NB4 (cell line): ENCODE measurements around the gene NPAS3.

Experiments
- DNase-seq: peaks from one replicate; pipeline ENCODE4 v3.0.0; 2010; ENCODE audit warnings: low read depth
- H3K4me3 ChIP-seq: one replicate; pipeline ENCODE4 v1.5.1; 2011; ENCODE audit warnings: mild to moderate bottlenecking, low read depth, low read length, moderate library complexity
- MYC ChIP-seq: IDR thresholded peaks from 2 replicates; pipeline ENCODE4 v1.6.1; 2011; ENCODE audit warnings: low read depth, low read length
- POLR2A ChIP-seq: IDR thresholded peaks from 2 replicates; pipeline ENCODE4 v1.6.1; 2011; ENCODE audit warnings: mild to moderate bottlenecking; ENCODE audit not compliant: insufficient read length; ENCODE audit errors: extremely low read depth
- TF ChIP-seq, protein P1 (sequence below): IDR thresholded peaks from one replicate; pipeline ENCODE4 v1.5.1; 2012; ENCODE audit warnings: low read depth, low read length
- TF ChIP-seq, protein P2 (sequence below): IDR thresholded peaks from 2 replicates; pipeline ENCODE4 v1.6.1; 2011; ENCODE audit warnings: low read depth, low read length

NPAS3 gene

GRCh38 chr14:33792720-33793368, 854.2 kb downstream of the NPAS3 start:
- TF ChIP-seq, protein P1, sequence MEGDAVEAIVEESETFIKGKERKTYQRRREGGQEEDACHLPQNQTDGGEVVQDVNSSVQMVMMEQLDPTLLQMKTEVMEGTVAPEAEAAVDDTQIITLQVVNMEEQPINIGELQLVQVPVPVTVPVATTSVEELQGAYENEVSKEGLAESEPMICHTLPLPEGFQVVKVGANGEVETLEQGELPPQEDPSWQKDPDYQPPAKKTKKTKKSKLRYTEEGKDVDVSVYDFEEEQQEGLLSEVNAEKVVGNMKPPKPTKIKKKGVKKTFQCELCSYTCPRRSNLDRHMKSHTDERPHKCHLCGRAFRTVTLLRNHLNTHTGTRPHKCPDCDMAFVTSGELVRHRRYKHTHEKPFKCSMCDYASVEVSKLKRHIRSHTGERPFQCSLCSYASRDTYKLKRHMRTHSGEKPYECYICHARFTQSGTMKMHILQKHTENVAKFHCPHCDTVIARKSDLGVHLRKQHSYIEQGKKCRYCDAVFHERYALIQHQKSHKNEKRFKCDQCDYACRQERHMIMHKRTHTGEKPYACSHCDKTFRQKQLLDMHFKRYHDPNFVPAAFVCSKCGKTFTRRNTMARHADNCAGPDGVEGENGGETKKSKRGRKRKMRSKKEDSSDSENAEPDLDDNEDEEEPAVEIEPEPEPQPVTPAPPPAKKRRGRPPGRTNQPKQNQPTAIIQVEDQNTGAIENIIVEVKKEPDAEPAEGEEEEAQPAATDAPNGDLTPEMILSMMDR: peak; percentile 73
- TF ChIP-seq, protein P2, sequence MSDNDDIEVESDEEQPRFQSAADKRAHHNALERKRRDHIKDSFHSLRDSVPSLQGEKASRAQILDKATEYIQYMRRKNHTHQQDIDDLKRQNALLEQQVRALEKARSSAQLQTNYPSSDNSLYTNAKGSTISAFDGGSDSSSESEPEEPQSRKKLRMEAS: no peak
- H3K4me3 ChIP-seq: no peak overlapping the region

GRCh38 chr14:33793398-33794110, 854.9 kb downstream of the NPAS3 start:
- TF ChIP-seq, protein P1: no peak
- TF ChIP-seq MYC (no peak), POLR2A (no peak)
- TF ChIP-seq, protein P2: no peak
- H3K4me3 ChIP-seq: no peak overlapping the region
- no peak for DNase-seq

More at GRCh38 chr14:33792720-33793368, 854.2 kb downstream of the NPAS3 start:
- DNase-seq: peak; percentile 67

DNA sequence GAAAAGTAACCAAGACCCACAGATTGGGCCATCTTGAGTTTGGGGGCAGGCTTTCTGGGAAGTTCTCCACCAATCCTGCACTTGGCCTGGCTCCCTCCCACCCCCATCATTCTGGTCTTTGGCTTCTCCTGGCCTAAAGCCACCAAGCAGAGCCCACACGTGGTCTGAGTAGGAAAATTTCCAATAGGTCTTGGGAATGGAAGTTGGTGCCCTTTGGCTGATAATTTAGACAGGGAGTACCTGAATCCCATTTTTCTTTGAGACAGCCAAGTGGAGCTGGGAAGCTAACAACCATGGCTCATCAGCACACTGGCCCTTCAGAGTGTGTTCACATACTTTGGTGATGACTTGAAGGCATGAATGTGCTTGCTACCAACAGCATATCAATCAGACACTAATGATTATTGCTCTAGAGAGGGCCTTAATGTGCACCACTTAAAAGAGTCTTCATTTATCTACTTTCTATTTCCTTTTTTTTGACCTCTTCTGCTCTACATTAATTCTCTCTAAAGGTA, 856.2 kb downstream of the NPAS3 start:
- no peak for DNase-seq
- no peak overlapping the region for H3K4me3 ChIP-seq
- TF ChIP-seq MYC: no peak
- TF ChIP-seq, protein P1: no peak
- TF ChIP-seq, protein P2: no peak
- no peak for TF ChIP-seq POLR2A

- no peak for DNase-seq
- TF ChIP-seq, protein P2: no peak
- no peak for TF ChIP-seq POLR2A
- TF ChIP-seq MYC: no peak
- TF ChIP-seq, protein P1: no peak
- no peak overlapping the region for H3K4me3 ChIP-seq
Observed at GRCh38 chr14:33796356-33796755, 857.7 kb downstream of the NPAS3 start.

- no peak for DNase-seq
- TF ChIP-seq POLR2A: no peak
- H3K4me3 ChIP-seq: no peak overlapping the region
Observed at GRCh38 chr14:33799705-33800570, 861.3 kb downstream of the NPAS3 start.

- DNase-seq: no peak
- no peak overlapping the region for H3K4me3 ChIP-seq
- no peak for TF ChIP-seq MYC
- TF ChIP-seq, protein P1: no peak
- TF ChIP-seq, protein P2: no peak
- no peak for TF ChIP-seq POLR2A
Observed at GRCh38 chr14:33800735-33801163, 862.1 kb downstream of the NPAS3 start.
